ENCODE results near the gene PACS1.

Gene PACS1

GRCh38 chr11:66228521-66228920, 158.4 kb downstream of the PACS1 start:
- CTCF ChIA-PET, result no interaction called here
- DNase-seq (ENCODE audit: extremely low spot score), result no peak
- TF ChIP-seq SUZ12 (IDR thresholded peaks at IDR 0.05) (no peak), PKNOX1 (IDR thresholded peaks at IDR 0.05) (no peak), CTBP1 (IDR thresholded peaks at IDR 0.05; ENCODE audit: borderline replicate concordance) (no peak), ZNF384 (IDR thresholded peaks at IDR 0.05) (no peak), FOXK2 (IDR thresholded peaks at IDR 0.05) (no peak), ARNT (IDR thresholded peaks at IDR 0.05) (no peak), FOXA1 (IDR thresholded peaks at IDR 0.05) (no peak), FOXM1 (IDR thresholded peaks at IDR 0.05; ENCODE audit: borderline replicate concordance) (no peak), BHLHE40 (IDR thresholded peaks at IDR 0.05; ENCODE audit: borderline replicate concordance) (no peak), NFRKB (IDR thresholded peaks at IDR 0.05) (no peak), TARDBP (IDR thresholded peaks at IDR 0.05) (no peak), LEF1 (IDR thresholded peaks at IDR 0.05; ENCODE audit: borderline replicate concordance) (no peak), L3MBTL2 (conservative IDR thresholded peaks at IDR 0.05) (no peak), ELF4 (IDR thresholded peaks at IDR 0.05) (no peak), HDGF (IDR thresholded peaks at IDR 0.05; ENCODE audit: borderline replicate concordance) (no peak)

GRCh38 chr11:66230156-66230555, 160.1 kb downstream of the PACS1 start:
- no peak for DNase-seq (ENCODE audit: extremely low spot score)
- TF ChIP-seq L3MBTL2 (conservative IDR thresholded peaks at IDR 0.05) (no peak), ARNT (IDR thresholded peaks at IDR 0.05) (no peak)
- CTCF ChIA-PET, result interaction anchor here (0.7 kb wide), 1 partner anchor 9 kb away, joined by 3 read pairs; no protein-coding TSS in a partner anchor
- POLR2A ChIA-PET, result no interaction called here

More at GRCh38 chr11:66228521-66228920, 158.4 kb downstream of the PACS1 start:
- POLR2A ChIA-PET, result no interaction called here

- POLR2A ChIA-PET, result no interaction called here
- CTCF ChIA-PET, result no interaction called here
- DNase-seq (ENCODE audit: extremely low spot score), result no peak
- no peak for TF ChIP-seq L3MBTL2 (conservative IDR thresholded peaks at IDR 0.05)
- no peak for TF ChIP-seq SP1 (IDR thresholded peaks at IDR 0.05)
These were observed 160.9 kb downstream of the PACS1 start for GRCh38 chr11:66230978-66231377.

GRCh38 chr11:66231561-66231960, 161.5 kb downstream of the PACS1 start:
- ChIA-PET POLR2A (no interaction called here), CTCF (no interaction called here)
- DNase-seq (ENCODE audit: extremely low spot score), result no peak
- TF ChIP-seq ARNT (IDR thresholded peaks at IDR 0.05), result no peak
- TF ChIP-seq NFRKB (IDR thresholded peaks at IDR 0.05), result no peak
- TF ChIP-seq HDGF (IDR thresholded peaks at IDR 0.05; ENCODE audit: borderline replicate concordance), result no peak
- no peak for TF ChIP-seq L3MBTL2 (conservative IDR thresholded peaks at IDR 0.05)
- TF ChIP-seq ELF4 (IDR thresholded peaks at IDR 0.05), result no peak
- no peak for TF ChIP-seq FOXK2 (IDR thresholded peaks at IDR 0.05)
- TF ChIP-seq FOXM1 (IDR thresholded peaks at IDR 0.05; ENCODE audit: borderline replicate concordance), result no peak
- TF ChIP-seq PKNOX1 (IDR thresholded peaks at IDR 0.05), result no peak
- no peak for TF ChIP-seq SUZ12 (IDR thresholded peaks at IDR 0.05)
- TF ChIP-seq LEF1 (IDR thresholded peaks at IDR 0.05; ENCODE audit: borderline replicate concordance), result no peak
- no peak for TF ChIP-seq FOXA1 (IDR thresholded peaks at IDR 0.05)
- TF ChIP-seq CTBP1 (IDR thresholded peaks at IDR 0.05; ENCODE audit: borderline replicate concordance), result no peak
- TF ChIP-seq TARDBP (IDR thresholded peaks at IDR 0.05), result no peak
- TF ChIP-seq ZNF384 (IDR thresholded peaks at IDR 0.05), result no peak
- no peak for TF ChIP-seq SP1 (IDR thresholded peaks at IDR 0.05)
- TF ChIP-seq BHLHE40 (IDR thresholded peaks at IDR 0.05; ENCODE audit: borderline replicate concordance), result no peak

GRCh38 chr11:66232769-66233168, 162.7 kb downstream of the PACS1 start:
- no peak for DNase-seq (ENCODE audit: extremely low spot score)
- ChIA-PET POLR2A (no interaction called here), CTCF (no interaction called here)
- TF ChIP-seq SP1 (IDR thresholded peaks at IDR 0.05), result no peak
- no peak for TF ChIP-seq HDGF (IDR thresholded peaks at IDR 0.05; ENCODE audit: borderline replicate concordance)

- DNase-seq (ENCODE audit: extremely low spot score), result no peak
- TF ChIP-seq HDGF (IDR thresholded peaks at IDR 0.05; ENCODE audit: borderline replicate concordance) (no peak), LEF1 (IDR thresholded peaks at IDR 0.05; ENCODE audit: borderline replicate concordance) (no peak), SUZ12 (IDR thresholded peaks at IDR 0.05) (no peak), FOXA1 (IDR thresholded peaks at IDR 0.05) (no peak), ZNF384 (IDR thresholded peaks at IDR 0.05) (no peak), CTBP1 (IDR thresholded peaks at IDR 0.05; ENCODE audit: borderline replicate concordance) (no peak), SP1 (IDR thresholded peaks at IDR 0.05) (no peak), NFRKB (IDR thresholded peaks at IDR 0.05) (no peak), FOXK2 (IDR thresholded peaks at IDR 0.05) (no peak), BHLHE40 (IDR thresholded peaks at IDR 0.05; ENCODE audit: borderline replicate concordance) (no peak), PKNOX1 (IDR thresholded peaks at IDR 0.05) (no peak)
- POLR2A ChIA-PET, result no interaction called here
- CTCF ChIA-PET, result no interaction called here
These were observed 163.2 kb downstream of the PACS1 start for GRCh38 chr11:66233301-66233700.

- CTCF ChIA-PET, result no interaction called here
- POLR2A ChIA-PET, result no interaction called here
These were observed 165.1 kb downstream of the PACS1 start for GRCh38 chr11:66235141-66235540.

More at GRCh38 chr11:66235141-66235540, 165.1 kb downstream of the PACS1 start:
- DNase-seq (ENCODE audit: extremely low spot score), result no peak
- TF ChIP-seq LEF1 (IDR thresholded peaks at IDR 0.05; ENCODE audit: borderline replicate concordance), result no peak
- no peak for TF ChIP-seq L3MBTL2 (conservative IDR thresholded peaks at IDR 0.05)
- TF ChIP-seq TARDBP (IDR thresholded peaks at IDR 0.05), result no peak
- TF ChIP-seq HDGF (IDR thresholded peaks at IDR 0.05; ENCODE audit: borderline replicate concordance), result no peak
- no peak for TF ChIP-seq BHLHE40 (IDR thresholded peaks at IDR 0.05; ENCODE audit: borderline replicate concordance)
- TF ChIP-seq ELF4 (IDR thresholded peaks at IDR 0.05), result no peak
- TF ChIP-seq CTBP1 (IDR thresholded peaks at IDR 0.05; ENCODE audit: borderline replicate concordance), result no peak
- no peak for TF ChIP-seq PKNOX1 (IDR thresholded peaks at IDR 0.05)
- no peak for TF ChIP-seq NFRKB (IDR thresholded peaks at IDR 0.05)
- TF ChIP-seq ZNF384 (IDR thresholded peaks at IDR 0.05), result no peak
- TF ChIP-seq SP1 (IDR thresholded peaks at IDR 0.05), result no peak
- no peak for TF ChIP-seq FOXM1 (IDR thresholded peaks at IDR 0.05; ENCODE audit: borderline replicate concordance)
- no peak for TF ChIP-seq FOXK2 (IDR thresholded peaks at IDR 0.05)
- no peak for TF ChIP-seq ARNT (IDR thresholded peaks at IDR 0.05)
- TF ChIP-seq FOXA1 (IDR thresholded peaks at IDR 0.05), result no peak
- TF ChIP-seq SUZ12 (IDR thresholded peaks at IDR 0.05), result no peak

Data from HEK293T (cell line).